COLO668 (cell line): ENCODE measurements around the gene KCNC2.

Experiments
- DNase-seq: peaks from one replicate; lab custom pipeline; 2025; ENCODE audit not compliant: unreplicated experiment; lab: John Stamatoyannopoulos, UW

KCNC2 gene

DNA sequence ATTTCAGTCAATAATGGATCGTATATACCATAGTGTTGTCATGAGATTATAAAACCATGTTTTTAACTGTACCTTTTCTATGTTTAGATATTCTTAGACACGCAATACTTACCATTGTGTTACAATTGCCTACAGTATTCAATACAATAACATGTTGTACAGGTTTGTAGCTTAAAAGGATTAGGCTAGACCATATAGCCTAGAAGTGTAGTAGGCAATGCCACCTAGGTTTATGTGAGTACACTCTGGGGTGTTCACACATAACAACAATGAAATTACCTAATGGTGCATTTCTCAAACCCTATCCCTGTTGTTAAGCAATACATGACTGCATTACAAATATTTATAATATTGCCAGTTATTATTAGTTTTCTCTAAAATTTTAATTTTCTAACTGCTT lies 144.2 kb downstream of the KCNC2 start:
- DNase-seq: no peak

DNA sequence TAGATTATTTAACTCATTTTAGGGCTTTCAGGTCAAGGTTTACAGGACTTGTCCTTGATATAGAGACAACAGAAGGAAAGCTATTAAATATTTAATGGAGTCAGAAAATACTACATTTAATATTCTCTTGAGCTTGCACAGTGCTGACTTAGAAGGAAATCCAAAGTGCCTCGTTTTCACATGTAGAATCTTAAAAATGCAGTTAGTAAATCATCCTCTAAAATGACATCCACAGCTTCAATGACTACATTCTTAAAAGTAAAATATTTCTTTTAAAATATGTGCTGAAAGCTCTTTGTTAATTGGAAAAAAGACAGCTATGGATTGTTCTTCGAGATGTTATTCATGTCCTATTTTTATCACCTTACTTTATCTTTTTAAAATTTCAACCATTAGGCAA lies 146.9 kb downstream of the KCNC2 start:
- no peak for DNase-seq

GRCh38 chr12:75058228-75058627 lies 151.4 kb downstream of the KCNC2 start:
- DNase-seq: no peak

DNA sequence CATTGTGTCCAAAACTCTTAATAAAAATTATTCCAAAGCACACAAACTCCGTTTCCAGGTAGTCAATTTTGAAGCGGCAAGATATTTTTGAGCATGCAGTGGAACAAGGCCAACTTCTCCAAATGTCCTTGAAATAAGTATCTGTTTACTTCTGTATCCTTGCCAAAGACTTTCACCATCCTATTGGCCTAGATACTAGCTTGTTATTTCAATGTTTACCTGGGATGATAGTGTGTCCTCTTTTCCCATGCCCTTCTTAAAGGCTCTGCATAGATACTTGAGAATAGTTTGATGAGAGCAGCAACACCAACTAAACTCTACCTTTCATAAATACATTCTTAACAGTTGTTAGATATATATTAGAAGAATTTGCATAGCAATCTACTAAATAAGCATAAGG lies 160.9 kb downstream of the KCNC2 start:
- no peak for DNase-seq

- no peak for DNase-seq
Observed at GRCh38 chr12:75047885-75048525, 161.6 kb downstream of the KCNC2 start.

GRCh38 chr12:75042125-75042524 lies 167.5 kb downstream of the KCNC2 start:
- DNase-seq: no peak

DNA sequence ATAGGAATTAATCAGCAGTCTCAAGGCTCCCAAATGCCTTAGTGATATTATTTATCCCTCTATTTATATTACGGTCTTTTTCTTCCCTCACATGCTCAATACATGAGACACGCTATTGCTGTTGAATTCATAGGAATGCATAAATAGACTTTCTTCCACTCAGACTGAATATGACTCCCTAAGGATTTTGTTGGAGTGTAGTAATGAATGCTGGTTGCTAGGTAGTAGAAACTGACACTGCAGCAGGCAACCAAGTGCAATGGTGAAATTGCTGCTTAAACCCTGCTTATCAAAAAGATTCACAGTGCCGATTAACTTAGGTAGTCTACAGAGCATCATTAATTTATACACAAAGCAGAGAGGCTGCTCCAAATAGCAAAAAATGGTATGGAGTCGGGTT lies 168.2 kb downstream of the KCNC2 start:
- no peak for DNase-seq

GRCh38 chr12:75020068-75020557 lies 189.5 kb downstream of the KCNC2 start:
- DNase-seq: peak; percentile 9

DNA sequence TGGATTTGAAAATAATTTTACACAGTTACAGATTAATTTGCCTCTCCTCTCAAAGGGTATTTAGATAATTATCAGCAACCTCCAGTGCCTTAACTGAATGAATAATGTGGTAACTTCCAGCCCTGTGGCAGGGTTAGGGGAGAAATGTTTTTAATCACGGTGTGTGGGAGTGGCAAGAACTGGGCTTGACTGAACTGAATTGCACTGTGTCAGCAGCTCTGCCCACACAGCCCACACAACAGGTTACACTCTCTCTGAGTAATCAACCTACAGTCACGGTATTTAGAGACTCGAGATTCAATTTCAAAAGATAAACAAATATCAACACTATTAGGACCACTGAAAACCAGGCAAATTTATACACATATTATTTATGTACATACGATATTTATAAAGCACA lies 198.5 kb downstream of the KCNC2 start:
- no peak for DNase-seq

DNA sequence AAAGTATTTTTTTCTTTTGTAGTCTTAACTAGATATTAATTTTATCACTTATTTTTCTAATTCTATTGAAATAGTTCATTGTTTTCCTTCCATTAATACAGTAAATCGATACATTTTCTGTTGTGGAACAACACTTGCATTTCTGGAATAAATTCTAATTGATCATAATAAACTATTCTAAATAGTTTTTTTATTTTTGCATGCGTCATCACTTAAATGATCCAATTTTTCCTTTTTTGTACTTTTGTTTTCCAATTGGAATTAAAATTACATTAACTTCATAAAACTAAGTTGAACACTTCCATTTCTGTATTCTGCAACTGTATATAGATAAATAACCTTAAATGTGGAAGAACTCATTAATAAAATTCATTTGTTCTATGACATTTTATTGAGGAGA lies 202.5 kb downstream of the KCNC2 start:
- DNase-seq: no peak

GRCh38 chr12:75000120-75000519 lies 209.5 kb downstream of the KCNC2 start:
- no peak for DNase-seq

GRCh38 chr12:74999474-74999873 lies 210.2 kb downstream of the KCNC2 start:
- no peak for DNase-seq
